Left ventricle myocardium inferior (tissue), 1 donor: ENCODE data around the gene USP17L19. TPM values are rescaled to one million over a fixed set of nuclear protein-coding genes. Genes with fewer than 3 reads are reported as not detected.
"Not testable (repeated sequence)": the region's sequence is repeated elsewhere in the genome, so short reads cannot be mapped to it uniquely, and the experiment has no call there.

Experiments
- DNase-seq: peaks from one replicate; pipeline ENCODE4 v3.0.0-alpha.2; 2020
- H3K27ac ChIP-seq: fragments of 200-600 bp; replicated peaks from 2 replicates; pipeline ENCODE4 v1.8.0; 2021
- H3K27me3 ChIP-seq: fragments of 200-600 bp; 2 replicates; pipeline ENCODE4 v1.8.0; 2021; ENCODE audit warnings: low read depth
- H3K36me3 ChIP-seq: fragments of 200-600 bp; 2 replicates; pipeline ENCODE4 v1.8.0; 2021
- H3K4me1 ChIP-seq: fragments of 200-600 bp; 2 replicates; pipeline ENCODE4 v1.8.0; 2021
- H3K4me3 ChIP-seq: fragments of 200-600 bp; 2 replicates; pipeline ENCODE4 v1.8.0; 2021; ENCODE audit warnings: mild to moderate bottlenecking, moderate library complexity
- H3K9me3 ChIP-seq: fragments of 200-600 bp; replicated peaks from 2 replicates; pipeline ENCODE4 v1.8.0; 2021
- intact Hi-C: fragments of 100-400 bp; cut with micrococcal nuclease; formaldehyde crosslinking; loops from one replicate; pipeline ENCODE4 v1.11.0; 2022
- long read RNA-seq: library from polyadenylated mRNA; unstranded; transcript quantifications from one replicate; pipeline ENCODE4 v2.0.0, GENCODE V29; 2021
- total RNA-seq: library from RNA; stranded (reverse); fragmentation: NEBNext Ultra II Directional; extraction: Animal tissue kit (Norgen Biotek cat#: 25700); gene quantifications from one replicate; pipeline ENCODE4 v1.2.1, GENCODE V29; 2021
- donor health status: DM: no; HTN: yes; CAD: no; lungs with severe emphysema.

Gene USP17L19
- not detected for total RNA-seq
- long read RNA-seq = 0 reads

GRCh38 chr4:9253078-9253477 is at the start of gene USP17L19:
Gene USP17L19 (plus strand): TSS chr4:9253378. CDS start chr4:9253378, 0 bp downstream.
- H3K4me1 ChIP-seq, H3K4me3 ChIP-seq, H3K27me3 ChIP-seq, H3K27ac ChIP-seq, intact Hi-C loops, H3K36me3 ChIP-seq, DNase-seq, H3K9me3 ChIP-seq: not testable (repeated sequence)

GRCh38 chr4:9210357-9210756 is 42.8 kb upstream of the USP17L19 start, which contains the start of gene USP17L10:
Gene USP17L10 (plus strand): TSS chr4:9210657. CDS start chr4:9210657, 0 bp downstream.
- H3K27ac ChIP-seq, intact Hi-C loops, H3K4me1 ChIP-seq, H3K36me3 ChIP-seq, DNase-seq, H3K9me3 ChIP-seq, H3K27me3 ChIP-seq, H3K4me3 ChIP-seq: not testable (repeated sequence)

- DNase-seq, intact Hi-C loops, H3K36me3 ChIP-seq, H3K4me3 ChIP-seq, H3K4me1 ChIP-seq, H3K9me3 ChIP-seq, H3K27me3 ChIP-seq, H3K27ac ChIP-seq: not testable (repeated sequence)
Measured at GRCh38 chr4:9214701-9215100, 38.5 kb upstream of the USP17L19 start.

- H3K36me3 ChIP-seq, H3K4me1 ChIP-seq, DNase-seq, H3K9me3 ChIP-seq, H3K4me3 ChIP-seq, intact Hi-C loops, H3K27me3 ChIP-seq, H3K27ac ChIP-seq: not testable (repeated sequence)
Measured at GRCh38 chr4:9215105-9215504, 38.1 kb upstream of the USP17L19 start, which contains the start of gene USP17L11. Gene USP17L11 (plus strand): TSS chr4:9215405. CDS start chr4:9215405, 0 bp downstream.

- H3K9me3 ChIP-seq, H3K4me1 ChIP-seq, H3K36me3 ChIP-seq, H3K4me3 ChIP-seq, intact Hi-C loops, H3K27me3 ChIP-seq, DNase-seq, H3K27ac ChIP-seq: not testable (repeated sequence)
Measured at GRCh38 chr4:9219852-9220251, 33.3 kb upstream of the USP17L19 start, which contains the start of gene USP17L12. Gene USP17L12 (plus strand): TSS chr4:9220152. CDS start chr4:9220152, 0 bp downstream.

- H3K36me3 ChIP-seq, H3K27me3 ChIP-seq, H3K4me3 ChIP-seq, H3K4me1 ChIP-seq, H3K9me3 ChIP-seq, H3K27ac ChIP-seq, DNase-seq, intact Hi-C loops: not testable (repeated sequence)
Measured at GRCh38 chr4:9224596-9224995, 28.6 kb upstream of the USP17L19 start, which contains the start of gene USP17L13. Gene USP17L13 (plus strand): TSS chr4:9224896. CDS start chr4:9224896, 0 bp downstream.

- intact Hi-C loops, H3K4me3 ChIP-seq, H3K27ac ChIP-seq, H3K36me3 ChIP-seq, H3K27me3 ChIP-seq, DNase-seq, H3K9me3 ChIP-seq, H3K4me1 ChIP-seq: not testable (repeated sequence)
Measured at GRCh38 chr4:9230249-9230648, 22.9 kb upstream of the USP17L19 start.

GRCh38 chr4:9234085-9234484 is 19.1 kb upstream of the USP17L19 start, which contains the start of gene USP17L15:
Gene USP17L15 (plus strand): TSS chr4:9234385. CDS start chr4:9234385, 0 bp downstream.
- H3K4me3 ChIP-seq, DNase-seq, H3K36me3 ChIP-seq, H3K27ac ChIP-seq, H3K4me1 ChIP-seq, H3K9me3 ChIP-seq, H3K27me3 ChIP-seq, intact Hi-C loops: not testable (repeated sequence)

GRCh38 chr4:9238461-9238860 is 14.7 kb upstream of the USP17L19 start:
- H3K36me3 ChIP-seq, intact Hi-C loops, H3K27ac ChIP-seq, H3K4me1 ChIP-seq, H3K27me3 ChIP-seq, H3K9me3 ChIP-seq, DNase-seq, H3K4me3 ChIP-seq: not testable (repeated sequence)

- H3K27me3 ChIP-seq, H3K9me3 ChIP-seq, H3K4me3 ChIP-seq, DNase-seq, H3K4me1 ChIP-seq, H3K27ac ChIP-seq, H3K36me3 ChIP-seq, intact Hi-C loops: not testable (repeated sequence)
Measured at GRCh38 chr4:9243579-9243978, 9.6 kb upstream of the USP17L19 start, which contains the start of gene USP17L17. Gene USP17L17 (plus strand): TSS chr4:9243879. CDS start chr4:9243879, 0 bp downstream.

GRCh38 chr4:9247953-9248680 is 5.1 kb upstream of the USP17L19 start, which contains the start of gene USP17L18:
Gene USP17L18 (plus strand): TSS chr4:9248630. CDS start chr4:9248630, 0 bp downstream.
- intact Hi-C loops, H3K27me3 ChIP-seq, H3K9me3 ChIP-seq, H3K4me1 ChIP-seq, H3K4me3 ChIP-seq, H3K36me3 ChIP-seq, H3K27ac ChIP-seq: not testable (repeated sequence)
- peak; percentile 2 for DNase-seq

- H3K4me1 ChIP-seq, H3K27me3 ChIP-seq, H3K9me3 ChIP-seq, H3K4me3 ChIP-seq, H3K27ac ChIP-seq, H3K36me3 ChIP-seq, DNase-seq, intact Hi-C loops: not testable (repeated sequence)
Measured at GRCh38 chr4:9257824-9258223, 4.6 kb downstream of the USP17L19 start, which contains the start of gene USP17L20. Gene USP17L20 (plus strand): TSS chr4:9258124. CDS start chr4:9258124, 0 bp downstream.

GRCh38 chr4:9262572-9262971 is 9.4 kb downstream of the USP17L19 start, which contains the start of gene USP17L21:
Gene USP17L21 (plus strand): TSS chr4:9262872. CDS start chr4:9262872, 0 bp downstream.
- H3K4me3 ChIP-seq, H3K27ac ChIP-seq, H3K27me3 ChIP-seq, DNase-seq, H3K4me1 ChIP-seq, H3K36me3 ChIP-seq, H3K9me3 ChIP-seq, intact Hi-C loops: not testable (repeated sequence)

- H3K4me1 ChIP-seq, H3K4me3 ChIP-seq, H3K36me3 ChIP-seq, H3K27ac ChIP-seq, H3K27me3 ChIP-seq, DNase-seq, intact Hi-C loops, H3K9me3 ChIP-seq: not testable (repeated sequence)
Measured at GRCh38 chr4:9267319-9267718, 14.1 kb downstream of the USP17L19 start, which contains the start of gene USP17L22. Gene USP17L22 (plus strand): TSS chr4:9267619. CDS start chr4:9267619, 0 bp downstream.
